Activated T-cell treated with anti-CD3 and anti-CD28 coated beads for 1 hour (primary cell): ENCODE results near the gene RSKR.
"Not testable (repeated sequence)": the region's sequence is repeated elsewhere in the genome, so short reads cannot be mapped to it uniquely, and the experiment has no call there.

Experiments used
- DNase-seq: peaks from one replicate; pipeline ENCODE4 v3.0.0-alpha.2; 2020; ENCODE audit warnings: low read depth

Gene RSKR

DNA sequence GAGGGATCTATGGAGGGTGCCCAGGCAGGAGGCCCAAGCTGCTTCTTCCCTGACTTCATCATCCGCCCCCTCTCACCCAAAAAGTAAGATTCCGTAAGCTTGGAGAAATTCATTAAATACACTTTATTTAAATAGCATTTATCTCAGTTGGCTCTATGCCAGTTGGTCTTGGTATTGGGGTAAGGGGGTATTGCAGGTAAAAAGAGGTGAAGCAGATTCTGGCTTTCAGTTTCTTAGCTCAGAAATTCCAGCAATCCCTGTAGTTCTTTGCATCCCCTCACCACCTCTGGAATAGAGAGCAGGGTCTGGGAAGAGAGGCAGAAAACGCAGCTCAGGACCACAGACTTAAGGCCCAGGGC, 36.5 kb downstream of the RSKR start:
- no peak for DNase-seq

DNA sequence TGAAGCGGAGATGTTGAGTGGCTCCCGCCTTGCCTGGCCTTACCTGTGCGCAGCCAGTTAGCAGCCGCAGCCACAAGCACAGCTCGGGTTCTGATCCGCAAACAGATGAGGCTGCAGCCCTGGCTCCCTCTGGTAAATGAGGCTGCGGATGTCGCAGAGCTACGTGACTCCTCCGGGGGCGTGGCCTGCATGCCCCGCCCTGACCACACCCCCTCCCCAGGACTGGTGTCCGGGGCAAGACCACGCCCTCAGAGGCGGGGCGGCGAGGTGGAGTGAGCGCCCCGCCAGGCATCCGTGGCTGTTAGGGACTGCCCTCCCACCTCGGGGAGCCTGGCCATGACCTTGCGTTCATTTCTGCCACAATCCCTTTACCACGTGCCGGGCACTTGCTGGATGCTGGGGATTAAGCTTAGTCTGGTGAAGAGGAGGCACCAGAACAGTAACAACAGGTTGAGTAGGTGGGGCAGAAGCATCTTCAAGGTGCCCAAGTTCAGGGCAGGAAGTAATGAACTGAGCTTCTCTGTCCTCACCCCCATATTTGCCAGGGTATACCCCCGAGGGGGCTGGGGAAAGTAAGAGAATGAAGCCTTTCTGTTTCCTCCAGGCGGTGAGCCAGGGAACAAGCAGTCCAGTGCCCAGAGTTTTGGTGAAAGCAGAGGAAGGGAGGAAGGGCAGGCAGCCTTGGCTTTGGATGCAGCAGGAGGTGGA, 37.1 kb downstream of the RSKR start, which contains the start of gene ALDOC:
TSS of gene ALDOC (minus strand) at position 138 of the 708 bp plus-strand sequence. CDS start 1,363 bp downstream, outside the sequence.
- peak; percentile 98 for DNase-seq

DNA sequence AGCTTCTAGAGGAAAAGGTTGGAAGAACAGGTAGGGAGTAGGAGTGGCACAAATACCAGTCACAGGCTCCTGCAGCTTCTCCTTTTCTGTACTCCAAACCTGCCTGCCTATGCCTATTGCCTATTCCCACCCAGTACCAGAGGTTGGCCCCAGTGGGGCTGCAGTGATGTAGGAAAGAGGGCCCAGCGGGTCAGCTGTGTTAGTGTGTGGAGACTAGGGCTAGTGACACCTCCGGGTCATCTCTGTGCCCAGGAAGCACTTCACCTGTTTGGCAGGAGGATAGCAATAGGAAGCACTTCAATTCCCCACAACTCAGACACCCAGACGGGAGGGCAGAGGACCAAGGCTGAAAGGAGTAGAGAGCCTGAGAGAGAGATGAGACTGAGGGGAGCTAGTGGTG, 38.0 kb downstream of the RSKR start:
- not testable (repeated sequence) for DNase-seq

DNA sequence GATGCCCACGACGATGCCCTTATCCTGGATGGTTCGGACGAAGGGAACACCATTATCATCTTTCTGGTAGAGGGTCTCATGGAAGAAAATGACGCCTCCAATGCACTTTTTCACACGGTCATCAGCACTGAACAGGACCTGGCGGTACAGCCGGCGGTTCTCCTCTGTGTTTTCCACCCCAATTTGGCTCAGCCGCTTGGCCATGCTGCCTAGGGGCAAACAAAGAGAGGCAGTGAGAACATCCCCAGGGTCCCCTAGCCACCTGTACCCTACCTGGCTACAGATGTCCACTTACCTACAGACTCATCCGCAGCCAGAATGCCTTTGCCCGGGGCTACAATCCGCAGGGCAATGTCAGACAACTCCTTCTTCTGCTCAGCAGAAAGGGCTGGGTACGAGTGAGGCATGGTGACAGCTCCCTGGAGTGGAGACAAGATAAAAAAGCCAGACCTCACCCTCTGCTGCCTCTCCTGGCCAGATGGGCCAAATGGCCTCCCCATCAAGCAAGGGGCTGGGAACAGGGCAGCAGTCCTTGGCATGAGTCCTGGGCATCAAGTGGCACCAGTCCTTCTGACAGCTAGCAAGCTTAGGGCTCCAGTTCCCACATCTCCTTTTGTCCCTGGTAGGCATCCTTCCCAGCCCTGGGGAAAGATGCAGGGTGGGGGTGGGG, 38.7 kb downstream of the RSKR start:
- no peak for DNase-seq

- no peak for DNase-seq
Observed at GRCh38 chr17:28574526-28574925, 39.5 kb downstream of the RSKR start.

DNA sequence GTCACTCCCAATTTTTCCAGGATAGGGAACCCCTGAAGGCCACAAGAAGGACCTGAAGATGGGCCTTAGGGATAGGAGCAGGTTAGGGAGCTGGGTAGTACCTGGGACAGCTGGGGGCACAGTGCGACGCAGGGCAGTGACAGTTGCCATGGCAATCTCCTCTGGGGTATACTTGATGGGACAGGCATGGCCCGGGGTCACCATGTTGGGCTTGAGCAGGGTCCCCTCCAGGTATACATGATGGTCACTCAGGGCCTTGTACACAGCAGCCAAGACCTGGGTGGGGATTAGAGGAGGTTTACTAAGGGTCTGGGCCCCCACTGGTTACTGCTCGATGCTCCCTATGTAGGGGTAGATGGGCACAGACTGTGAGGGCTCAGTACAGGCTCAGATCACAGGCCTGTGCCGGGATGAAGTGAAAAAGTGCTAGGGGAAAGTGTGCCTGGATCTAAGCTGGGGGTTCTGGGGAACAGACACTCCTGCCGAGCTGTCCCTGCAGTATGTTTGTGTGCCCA, 40.0 kb downstream of the RSKR start:
- no peak for DNase-seq

GRCh38 chr17:28573521-28573920, 40.5 kb downstream of the RSKR start:
- DNase-seq = no peak

DNA sequence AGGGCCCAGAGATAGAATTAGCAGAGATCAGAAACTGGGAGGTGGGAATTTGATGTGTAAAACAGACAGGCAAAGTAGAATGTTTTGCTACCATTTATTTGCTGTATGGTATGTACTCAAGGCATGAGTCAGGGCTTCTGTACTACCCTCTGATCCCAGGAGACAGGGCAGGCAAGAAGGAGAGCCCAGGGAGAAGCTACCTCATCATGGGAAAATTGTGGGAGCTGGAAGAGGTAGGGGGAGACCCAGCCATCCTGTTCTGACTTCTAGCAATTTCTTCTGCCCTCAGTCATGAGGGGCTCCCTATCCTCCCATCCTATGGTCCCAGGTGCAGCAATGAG, 41.0 kb downstream of the RSKR start:
- DNase-seq = no peak

DNA sequence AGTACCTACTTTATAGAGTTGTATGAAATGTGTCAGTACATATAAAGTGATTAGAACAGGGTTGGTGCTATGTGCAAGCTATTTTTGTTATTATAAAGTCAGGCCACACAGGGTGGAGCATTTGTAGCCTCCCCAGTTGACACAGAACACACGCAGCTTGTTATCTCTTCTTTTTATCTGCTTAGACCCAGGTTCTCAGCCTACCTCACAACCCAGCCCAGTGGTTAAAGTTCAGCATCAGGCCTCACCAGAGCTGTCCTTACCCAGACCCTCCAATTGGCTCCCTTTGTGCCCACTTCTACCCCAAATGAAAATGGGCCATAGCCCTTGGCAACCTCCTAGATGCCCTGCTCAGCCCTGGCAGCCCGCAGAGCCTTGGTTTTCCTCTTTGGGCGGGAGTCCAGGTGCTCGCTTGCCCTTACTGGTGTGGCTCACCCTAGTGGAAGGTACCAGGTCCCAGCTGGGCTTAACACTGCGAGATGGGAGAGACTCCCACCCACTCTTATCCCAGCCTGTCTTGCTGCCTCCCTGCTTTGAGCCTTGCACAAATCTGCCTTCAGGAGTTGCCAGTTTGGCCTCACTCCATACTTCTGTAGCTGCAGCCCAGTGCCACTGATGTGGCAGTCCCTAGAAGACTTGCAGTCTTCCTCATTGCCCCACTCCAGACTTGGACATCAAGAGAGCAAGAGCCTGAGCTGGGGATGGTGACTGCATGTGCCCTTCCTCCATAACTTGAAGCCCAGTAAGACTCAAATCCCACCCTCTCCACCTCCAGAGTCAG, 41.5 kb downstream of the RSKR start:
- DNase-seq = no peak

- peak; percentile 80 for DNase-seq
Observed at GRCh38 chr17:28571361-28572122, 42.4 kb downstream of the RSKR start, which contains the start of gene PIGS. TSS of gene PIGS (minus strand) at chr17:28571524. CDS start at chr17:28571496, 28 bp downstream.

GRCh38 chr17:28570716-28571360, 43.1 kb downstream of the RSKR start:
- peak; percentile 29 for DNase-seq

DNA sequence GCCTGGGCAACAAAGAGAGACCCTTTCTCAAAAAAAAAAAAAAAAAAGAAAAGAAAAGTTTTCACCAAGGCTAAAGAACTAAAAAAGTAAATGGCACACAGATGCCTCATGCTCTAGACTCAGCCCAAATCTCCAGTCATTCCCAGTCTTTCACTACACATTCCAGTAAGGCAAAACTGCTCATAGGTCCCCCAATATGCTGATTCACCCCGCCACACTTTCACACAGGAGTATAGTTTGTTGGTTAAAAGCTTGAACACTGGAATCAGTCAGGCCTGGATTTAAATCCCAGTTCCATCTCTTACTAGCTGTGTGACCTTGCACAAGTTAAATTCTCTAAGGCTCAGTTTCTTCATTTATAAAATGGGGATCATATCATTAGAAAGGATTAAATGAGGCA, 44.5 kb downstream of the RSKR start:
- no peak for DNase-seq

- DNase-seq = no peak
Observed at GRCh38 chr17:28567604-28568003, 46.4 kb downstream of the RSKR start.

- DNase-seq = no peak
Observed at GRCh38 chr17:28563475-28563874, 50.5 kb downstream of the RSKR start.
